D721Med (cell line): ENCODE data around the gene GMPPA.

Experiments
- DNase-seq: peaks from one replicate; pipeline ENCODE4 v3.0.0; 2011; ENCODE audit warnings: low spot score; ENCODE audit not compliant: insufficient read length
- FAIRE-seq: peaks from 2 replicates; lab custom pipeline; 2011; peaks lifted over from hg19 to GRCh38; lab: Jason Lieb, UNC
- CTCF ChIP-seq: IDR thresholded peaks from 2 replicates; pipeline ENCODE4 v1.5.1; 2012; ENCODE audit warnings: mild to moderate bottlenecking, control low read depth; ENCODE audit not compliant: insufficient read depth; ENCODE audit errors: missing control alignments

GMPPA gene

DNA sequence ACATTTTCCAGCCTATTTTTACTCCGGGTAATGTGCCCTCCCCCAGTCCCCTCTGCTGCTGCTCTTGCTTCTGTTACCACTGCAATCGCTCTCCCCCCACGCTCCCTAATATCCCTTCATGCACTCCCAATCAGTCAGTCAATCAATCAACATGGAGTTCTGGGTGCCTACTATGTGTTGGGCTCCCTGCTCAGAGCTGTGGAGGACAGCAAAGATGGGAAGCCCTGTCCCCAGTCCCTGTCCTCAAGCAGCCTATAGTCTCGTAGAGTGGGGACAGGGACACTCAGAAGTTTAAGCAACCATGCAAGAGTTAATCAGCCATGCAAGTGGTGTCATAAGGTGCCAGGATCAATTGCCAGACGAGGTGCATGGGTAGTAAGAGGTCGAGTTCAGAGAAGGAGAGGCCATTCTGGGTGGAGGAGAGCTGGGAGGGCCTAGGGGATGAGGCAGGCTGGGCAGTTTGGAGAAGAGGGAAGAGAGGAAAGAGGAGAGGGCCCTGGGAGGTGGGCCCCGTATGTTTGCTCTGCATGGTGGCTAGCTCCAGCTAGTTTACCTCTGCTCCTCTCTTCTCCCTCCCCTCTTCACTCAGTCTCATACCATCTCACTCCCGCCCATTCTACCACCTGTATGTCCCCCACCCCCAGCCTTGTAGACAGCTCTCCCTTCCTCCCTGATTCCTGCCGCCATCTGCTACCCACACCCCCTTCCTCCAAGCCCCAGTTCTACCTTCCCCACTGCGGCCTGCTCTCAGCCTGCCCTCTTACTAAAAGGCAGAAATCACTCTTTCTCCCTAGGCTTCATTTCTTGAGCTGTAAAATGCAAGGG, 19.5 kb downstream of the GMPPA start:
- no peak for TF ChIP-seq CTCF

GRCh38 chr2:219519526-219519916, 20.8 kb downstream of the GMPPA start:
- no peak for FAIRE-seq

More for the DNA sequence above, 19.5 kb downstream of the GMPPA start:
- FAIRE-seq (no peak), DNase-seq (no peak)

DNA sequence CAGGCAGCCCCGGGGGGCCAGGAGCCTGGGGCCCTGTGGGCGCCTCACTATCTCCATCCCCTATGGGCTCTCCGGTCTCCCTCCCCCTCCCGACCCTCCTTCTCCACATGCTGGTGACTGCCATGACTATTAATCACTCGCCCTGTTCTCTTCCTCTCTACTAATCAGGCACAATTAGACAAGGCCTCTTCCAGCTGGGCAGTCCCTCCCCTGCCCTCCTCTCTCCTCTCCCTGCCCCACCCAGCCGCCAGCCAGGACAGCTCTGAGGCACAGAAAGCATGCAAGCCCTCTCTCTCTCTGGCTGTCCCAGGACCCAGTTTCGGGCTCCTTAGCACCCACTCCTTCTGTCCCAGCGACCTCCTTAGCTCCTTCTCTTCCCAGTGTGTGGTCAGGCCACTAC, 21.4 kb downstream of the GMPPA start:
- DNase-seq (no peak), FAIRE-seq (no peak)
- no peak for TF ChIP-seq CTCF

More at GRCh38 chr2:219519526-219519916, 20.8 kb downstream of the GMPPA start:
- no peak for TF ChIP-seq CTCF
- DNase-seq = no peak

DNA sequence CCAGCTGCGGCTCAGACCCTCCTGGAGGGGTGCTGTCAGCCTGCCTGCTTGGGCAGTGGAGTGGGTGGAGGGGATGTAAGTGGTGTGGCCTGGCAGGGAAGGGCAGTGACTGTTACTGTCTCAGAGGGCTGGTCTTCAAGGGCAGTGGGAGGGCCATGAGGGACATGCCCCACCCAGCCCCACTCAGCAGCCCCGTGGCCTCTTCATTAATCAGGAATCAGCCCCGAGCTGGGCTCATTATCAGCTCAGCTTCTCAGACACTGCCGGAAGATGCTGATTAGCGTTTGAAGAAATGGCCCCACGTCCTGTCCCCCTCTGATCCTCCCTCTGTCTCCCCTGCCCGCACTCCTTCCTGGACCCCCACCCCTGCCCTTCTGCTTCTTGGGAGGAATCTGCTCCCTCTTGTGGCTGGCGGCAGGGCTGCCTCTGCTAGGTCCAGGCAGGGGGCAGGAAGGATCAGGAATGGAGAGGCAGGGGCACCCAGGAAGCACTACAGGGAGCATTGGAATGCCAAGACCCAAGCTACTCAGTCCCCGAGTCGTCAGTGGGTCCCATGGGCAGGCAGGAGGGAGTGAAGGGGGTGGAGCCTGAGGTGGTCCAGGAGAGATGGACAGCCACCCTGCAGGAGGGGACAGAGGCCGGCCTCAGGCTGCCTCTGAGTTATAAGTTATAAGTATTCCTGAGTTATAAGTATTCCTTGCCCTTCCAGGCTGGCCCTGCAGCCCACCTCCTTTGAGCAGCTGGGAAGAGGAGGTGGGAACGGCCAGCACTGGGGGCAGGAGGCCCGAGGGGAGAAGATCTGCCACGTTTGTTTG, 22.6 kb downstream of the GMPPA start:
- TF ChIP-seq CTCF = peak; percentile 91
- DNase-seq = peak; percentile 96
- FAIRE-seq = no peak

DNA sequence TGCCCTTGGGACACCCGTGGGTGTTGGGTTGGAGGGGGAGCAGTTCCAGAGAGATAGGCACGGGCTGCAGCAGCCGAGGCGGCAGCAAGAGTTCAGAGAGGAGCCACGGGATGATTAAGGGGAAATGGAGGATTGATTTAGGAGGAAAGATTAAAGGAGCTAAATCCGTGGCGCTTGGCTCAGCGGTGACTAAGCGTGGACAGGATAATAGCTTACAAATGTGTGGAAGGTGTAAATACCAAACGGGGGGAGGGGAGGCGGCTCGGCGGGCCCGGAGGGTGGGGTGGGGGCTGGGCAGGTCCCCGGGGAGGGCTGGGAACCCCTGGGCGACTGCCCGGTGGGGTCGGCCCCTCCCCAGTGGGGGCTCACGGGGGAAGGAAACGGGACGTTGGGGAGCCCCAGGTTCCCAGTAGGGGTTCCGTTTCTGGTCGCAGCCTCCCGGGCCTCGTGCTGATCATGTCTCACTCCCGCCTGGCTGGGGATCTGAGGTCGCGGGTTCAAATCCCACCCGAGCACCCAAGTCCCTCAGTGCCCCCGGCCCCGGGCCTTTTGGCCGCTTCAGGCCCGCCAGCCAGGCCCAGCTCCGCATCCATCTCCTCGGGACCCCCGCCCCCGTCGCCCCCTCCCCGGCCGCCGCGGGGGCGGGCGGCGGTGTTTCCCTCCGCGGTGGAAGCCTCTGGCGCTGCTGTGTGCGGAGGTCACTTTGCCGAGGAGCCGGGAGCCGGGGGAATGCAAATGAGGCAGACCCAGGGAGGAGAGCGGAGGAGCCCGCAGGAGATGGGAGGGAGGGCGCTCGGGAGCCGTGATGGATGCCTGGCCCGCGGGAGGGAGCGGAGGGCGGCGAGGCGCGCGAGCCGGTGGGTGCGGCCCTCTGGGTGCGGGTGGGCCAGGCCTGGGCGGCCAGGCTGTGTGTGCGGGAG, 23.7 kb downstream of the GMPPA start:
- peak; percentile 78 for DNase-seq
- peak; percentile 44 for FAIRE-seq
- no peak for TF ChIP-seq CTCF

- no peak for DNase-seq
- FAIRE-seq = no peak
- TF ChIP-seq CTCF = no peak
Observed at GRCh38 chr2:219523031-219523671, 24.5 kb downstream of the GMPPA start.
